Keratinocyte (primary cell): ENCODE data around the gene FARSB. TPM values are rescaled to one million over a fixed set of nuclear protein-coding genes. Genes with fewer than 3 reads are reported as not detected.

Source experiments
- DNase-seq: peaks from one replicate; pipeline ENCODE4 v3.0.0-alpha.2; 2011; ENCODE audit warnings: low read depth, missing footprints, low spot score
- FAIRE-seq: peaks from 2 replicates; lab custom pipeline; 2011; peaks lifted over from hg19 to GRCh38; lab: Jason Lieb, UNC
- H2AFZ ChIP-seq: 2 replicates; pipeline ENCODE4 v1.6.0; 2012; ENCODE audit warnings: low read length, control low read depth, inconsistent platforms; ENCODE audit not compliant: control insufficient read depth
- H3K27ac ChIP-seq: 2 replicates; pipeline ENCODE4 v1.5.1; 2011; ENCODE audit warnings: low read length; ENCODE audit not compliant: control insufficient read depth, insufficient read depth
- H3K27me3 ChIP-seq: 3 replicates; pipeline ENCODE4 v1.6.0; 2011; ENCODE audit warnings: low read length; ENCODE audit not compliant: control insufficient read depth, insufficient read depth; ENCODE audit errors: extremely low read depth
- H3K36me3 ChIP-seq, 2 experiments: 2 replicates in 1 of 2; 3 replicates in 1 of 2; pipeline ENCODE4 v1.5.1; 2011; ENCODE audit warnings: low read length in 2 of 2, mild to moderate bottlenecking in 1 of 2; ENCODE audit not compliant: control insufficient read depth in 2 of 2, insufficient read depth in 2 of 2; ENCODE audit errors: extremely low read depth in 1 of 2
- H3K4me1 ChIP-seq: 3 replicates; pipeline ENCODE4 v1.5.1; 2011; ENCODE audit warnings: low read length; ENCODE audit not compliant: control insufficient read depth, insufficient read depth; ENCODE audit errors: extremely low read depth
- H3K4me2 ChIP-seq: 3 replicates; pipeline ENCODE4 v1.6.0; 2011; ENCODE audit warnings: low read depth, low read length; ENCODE audit not compliant: control insufficient read depth, insufficient read depth; ENCODE audit errors: extremely low read depth
- H3K4me3 ChIP-seq, 3 experiments: fragments of 200-600 bp in 1 of 3; sonication (generic) in 1 of 3; 2 replicates in 2 of 3; 3 replicates in 1 of 3; pipeline ENCODE4 v1.5.1; 2011 to 2016; ENCODE audit warnings: low read length in 3 of 3, mild to moderate bottlenecking in 3 of 3, control low read depth in 2 of 3, inconsistent platforms in 1 of 3, low read depth in 1 of 3, mixed read lengths in 1 of 3, mixed run types in 1 of 3, moderate library complexity in 1 of 3; ENCODE audit not compliant: control insufficient read depth in 2 of 3, insufficient read depth in 2 of 3; ENCODE audit errors: extremely low read depth in 1 of 3
- H3K79me2 ChIP-seq: 2 replicates; pipeline ENCODE4 v1.6.0; 2012; ENCODE audit warnings: low read length; ENCODE audit not compliant: control insufficient read depth, insufficient read depth
- H3K9ac ChIP-seq: 3 replicates; pipeline ENCODE4 v1.6.0; 2011; ENCODE audit warnings: low read length; ENCODE audit not compliant: control insufficient read depth, insufficient read depth; ENCODE audit errors: extremely low read depth
- H3K9me1 ChIP-seq: 3 replicates; pipeline ENCODE4 v1.6.0; 2011; ENCODE audit warnings: low read length; ENCODE audit not compliant: control insufficient read depth, insufficient read depth; ENCODE audit errors: extremely low read depth
- H3K9me3 ChIP-seq: 2 replicates; pipeline ENCODE4 v1.5.1; 2012; ENCODE audit warnings: low read depth, low read length; ENCODE audit not compliant: control insufficient read depth
- H4K20me1 ChIP-seq: 3 replicates; pipeline ENCODE4 v1.6.0; 2011; ENCODE audit warnings: low read length; ENCODE audit not compliant: control insufficient read depth, insufficient read depth; ENCODE audit errors: extremely low read depth
- EZH2 ChIP-seq: IDR thresholded peaks from one replicate; pipeline ENCODE4 v1.6.1; 2012; ENCODE audit warnings: inconsistent platforms, mild to moderate bottlenecking, low read length, moderate library complexity
- dilution Hi-C: fragments of 300-500 bp; cut with MboI; formaldehyde crosslinking; loops from one replicate; pipeline ENCODE4 v1.7.0; 2020; ENCODE audit warnings: low sequenced_read_pairs; ENCODE audit not compliant: extremely low pct_ligation_motif_present
- polyA plus RNA-seq, 5 experiments: library from polyadenylated mRNA; depleted of rRNA in 3 of 5; stranded (reverse) in 3 of 5; stranded (forward) in 1 of 5; unstranded in 1 of 5; fragments of >200 nt; gene quantifications; 1 replicate in 1 of 5; 2 replicates in 3 of 5; 3 replicates in 1 of 5; pipeline versions ENCODE4 v1.2.1 to v1.2.3, GENCODE V29; 2011 to 2012; ENCODE audit warnings: missing spikeins in 2 of 5, low read depth in 1 of 5, low replicate concordance in 1 of 5
- TF ChIP-seq, protein P1 (sequence below), 3 experiments: IDR thresholded peaks in 1 of 3; conservative IDR thresholded peaks in 1 of 3; optimal IDR thresholded peaks in 1 of 3; 2 replicates in 2 of 3; 3 replicates in 1 of 3; pipeline versions ENCODE3 to v1.5.1; 2011; ENCODE audit warnings: low read length in 3 of 3, mild to moderate bottlenecking in 3 of 3, moderate library complexity in 2 of 3, control low read depth in 1 of 3, inconsistent platforms in 1 of 3; ENCODE audit not compliant: insufficient read depth in 2 of 3; ENCODE audit errors: extremely low read depth in 1 of 3

FARSB gene
- polyA plus RNA-seq, 1 donor (not counting 4 experiments of a cell fraction or from before 2014, with no cell fraction given) = 68.8 TPM

DNA sequence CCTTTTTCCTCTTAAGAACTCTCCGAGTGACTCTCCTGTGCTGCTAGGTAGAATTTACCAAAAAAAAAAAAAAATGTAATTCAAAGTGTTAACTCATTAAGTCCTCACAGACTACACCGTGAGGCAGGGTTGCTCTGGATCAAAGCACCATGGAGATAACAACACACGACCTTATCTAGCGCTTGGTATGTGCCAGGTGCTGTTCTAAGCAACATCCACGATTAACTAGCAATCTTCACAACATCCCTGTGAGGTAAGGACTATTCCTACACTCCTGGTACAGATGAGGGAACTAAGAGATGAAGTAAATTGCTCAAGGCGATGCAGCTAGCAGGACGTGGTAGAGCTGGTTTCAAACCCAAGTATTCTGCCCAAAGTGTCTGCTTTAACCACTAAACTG lies 17.4 kb upstream of the FARSB start:
- Histone ChIP-seq H3K27me3 (peaks cover 22% of the 10 kb centered on the region), H3K9ac (no peak overlapping the region), H3K9me3 (no peaks in the 10 kb centered on the region), H3K79me2 (no peaks in the 10 kb centered on the region), H3K27ac (no peak overlapping the region), H4K20me1 (no peaks in the 10 kb centered on the region), H3K9me1 (no peaks in the 10 kb centered on the region), H2AFZ (no peak overlapping the region), H3K4me3 (no peak overlapping the region), H3K4me2 (no peak overlapping the region), H3K36me3 (no peaks in the 10 kb centered on the region), H3K4me1 (peaks cover 8% of the 10 kb centered on the region)
- no peak for FAIRE-seq
- no peak for TF ChIP-seq EZH2
- TF ChIP-seq, protein P1, sequence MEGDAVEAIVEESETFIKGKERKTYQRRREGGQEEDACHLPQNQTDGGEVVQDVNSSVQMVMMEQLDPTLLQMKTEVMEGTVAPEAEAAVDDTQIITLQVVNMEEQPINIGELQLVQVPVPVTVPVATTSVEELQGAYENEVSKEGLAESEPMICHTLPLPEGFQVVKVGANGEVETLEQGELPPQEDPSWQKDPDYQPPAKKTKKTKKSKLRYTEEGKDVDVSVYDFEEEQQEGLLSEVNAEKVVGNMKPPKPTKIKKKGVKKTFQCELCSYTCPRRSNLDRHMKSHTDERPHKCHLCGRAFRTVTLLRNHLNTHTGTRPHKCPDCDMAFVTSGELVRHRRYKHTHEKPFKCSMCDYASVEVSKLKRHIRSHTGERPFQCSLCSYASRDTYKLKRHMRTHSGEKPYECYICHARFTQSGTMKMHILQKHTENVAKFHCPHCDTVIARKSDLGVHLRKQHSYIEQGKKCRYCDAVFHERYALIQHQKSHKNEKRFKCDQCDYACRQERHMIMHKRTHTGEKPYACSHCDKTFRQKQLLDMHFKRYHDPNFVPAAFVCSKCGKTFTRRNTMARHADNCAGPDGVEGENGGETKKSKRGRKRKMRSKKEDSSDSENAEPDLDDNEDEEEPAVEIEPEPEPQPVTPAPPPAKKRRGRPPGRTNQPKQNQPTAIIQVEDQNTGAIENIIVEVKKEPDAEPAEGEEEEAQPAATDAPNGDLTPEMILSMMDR (optimal IDR thresholded peaks at IDR 0.05 in 1 of 3, IDR thresholded peaks at IDR 0.05 in 1 of 3, conservative IDR thresholded peaks at IDR 0.05 in 1 of 3; ENCODE audit: extremely low read depth in 1 of 3, insufficient read depth in 2 of 3, low read length in 3 of 3) = no peak
- dilution Hi-C loops = no loop called here
- no peak for DNase-seq

DNA sequence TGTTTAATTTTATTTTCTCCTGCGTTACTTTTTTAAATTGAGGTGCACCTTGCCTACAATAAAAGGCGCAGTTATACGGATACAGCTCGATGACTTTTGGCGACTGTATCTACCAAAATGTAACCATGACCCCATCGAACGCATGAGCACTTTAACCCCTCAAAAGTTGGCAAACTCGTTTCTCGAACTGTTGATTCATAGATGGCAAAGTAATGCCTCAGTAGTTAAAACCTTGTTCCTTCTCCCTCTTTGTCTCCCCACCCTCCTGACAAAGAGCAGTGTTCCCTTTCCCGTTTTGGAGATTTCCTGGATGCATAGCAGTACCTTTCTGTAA lies 16.1 kb upstream of the FARSB start:
- DNase-seq (no peak), FAIRE-seq (peak; percentile 36)
- Histone ChIP-seq H4K20me1 (no peaks in the 10 kb centered on the region), H3K9ac (no peak overlapping the region), H3K4me2 (peak overlapping the region; percentile 83), H3K4me1 (peaks cover 8% of the 10 kb centered on the region), H2AFZ (peak overlapping the region; percentile 55), H3K9me1 (no peaks in the 10 kb centered on the region), H3K4me3 (peak overlapping the region in 2 of 3 experiments; percentile 57 to 67), H3K79me2 (no peaks in the 10 kb centered on the region), H3K36me3 (no peaks in the 10 kb centered on the region), H3K27ac (no peak overlapping the region), H3K27me3 (peaks cover 22% of the 10 kb centered on the region), H3K9me3 (no peaks in the 10 kb centered on the region)
- TF ChIP-seq EZH2 = peak; percentile 3
- TF ChIP-seq, protein P1 (optimal IDR thresholded peaks at IDR 0.05 in 1 of 3, IDR thresholded peaks at IDR 0.05 in 1 of 3, conservative IDR thresholded peaks at IDR 0.05 in 1 of 3; ENCODE audit: extremely low read depth in 1 of 3, insufficient read depth in 2 of 3, low read length in 3 of 3) = no peak
- dilution Hi-C loops = no loop called here
